NCI-H146 (cell line): Measurements from ENCODE around the gene HBA2.
"Not testable (repeated sequence)": the region's sequence is repeated elsewhere in the genome, so short reads cannot be mapped to it uniquely, and the experiment has no call there.

ENCODE experiments used
- DNase-seq: peaks from one replicate; lab custom pipeline; 2025; lab: John Stamatoyannopoulos, UW

The HBA2 gene

DNA sequence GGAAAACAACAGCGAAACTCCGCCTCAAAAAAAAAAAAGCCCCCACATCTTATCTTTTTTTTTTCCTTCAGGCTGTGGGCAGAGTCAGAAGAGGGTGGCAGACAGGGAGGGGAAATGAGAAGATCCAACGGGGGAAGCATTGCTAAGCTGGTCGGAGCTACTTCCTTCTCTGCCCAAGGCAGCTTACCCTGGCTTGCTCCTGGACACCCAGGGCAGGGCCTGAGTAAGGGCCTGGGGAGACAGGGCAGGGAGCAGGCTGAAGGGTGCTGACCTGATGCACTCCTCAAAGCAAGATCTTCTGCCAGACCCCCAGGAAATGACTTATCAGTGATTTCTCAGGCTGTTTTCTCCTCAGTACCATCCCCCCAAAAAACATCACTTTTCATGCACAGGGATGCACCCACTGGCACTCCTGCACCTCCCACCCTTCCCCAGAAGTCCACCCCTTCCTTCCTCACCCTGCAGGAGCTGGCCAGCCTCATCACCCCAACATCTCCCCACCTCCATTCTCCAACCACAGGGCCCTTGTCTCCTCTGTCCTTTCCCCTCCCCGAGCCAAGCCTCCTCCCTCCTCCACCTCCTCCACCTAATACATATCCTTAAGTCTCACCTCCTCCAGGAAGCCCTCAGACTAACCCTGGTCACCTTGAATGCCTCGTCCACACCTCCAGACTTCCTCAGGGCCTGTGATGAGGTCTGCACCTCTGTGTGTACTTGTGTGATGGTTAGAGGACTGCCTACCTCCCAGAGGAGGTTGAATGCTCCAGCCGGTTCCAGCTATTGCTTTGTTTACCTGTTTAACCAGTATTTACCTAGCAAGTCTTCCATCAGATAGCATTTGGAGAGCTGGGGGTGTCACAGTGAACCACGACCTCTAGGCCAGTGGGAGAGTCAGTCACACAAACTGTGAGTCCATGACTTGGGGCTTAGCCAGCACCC, 2.6 kb downstream of the HBA2 start:
- DNase-seq: no peak

DNA sequence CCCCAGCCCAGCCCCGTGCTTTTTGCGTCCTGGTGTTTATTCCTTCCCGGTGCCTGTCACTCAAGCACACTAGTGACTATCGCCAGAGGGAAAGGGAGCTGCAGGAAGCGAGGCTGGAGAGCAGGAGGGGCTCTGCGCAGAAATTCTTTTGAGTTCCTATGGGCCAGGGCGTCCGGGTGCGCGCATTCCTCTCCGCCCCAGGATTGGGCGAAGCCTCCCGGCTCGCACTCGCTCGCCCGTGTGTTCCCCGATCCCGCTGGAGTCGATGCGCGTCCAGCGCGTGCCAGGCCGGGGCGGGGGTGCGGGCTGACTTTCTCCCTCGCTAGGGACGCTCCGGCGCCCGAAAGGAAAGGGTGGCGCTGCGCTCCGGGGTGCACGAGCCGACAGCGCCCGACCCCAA, 3.3 kb downstream of the HBA2 start:
- not testable (repeated sequence) for DNase-seq

DNA sequence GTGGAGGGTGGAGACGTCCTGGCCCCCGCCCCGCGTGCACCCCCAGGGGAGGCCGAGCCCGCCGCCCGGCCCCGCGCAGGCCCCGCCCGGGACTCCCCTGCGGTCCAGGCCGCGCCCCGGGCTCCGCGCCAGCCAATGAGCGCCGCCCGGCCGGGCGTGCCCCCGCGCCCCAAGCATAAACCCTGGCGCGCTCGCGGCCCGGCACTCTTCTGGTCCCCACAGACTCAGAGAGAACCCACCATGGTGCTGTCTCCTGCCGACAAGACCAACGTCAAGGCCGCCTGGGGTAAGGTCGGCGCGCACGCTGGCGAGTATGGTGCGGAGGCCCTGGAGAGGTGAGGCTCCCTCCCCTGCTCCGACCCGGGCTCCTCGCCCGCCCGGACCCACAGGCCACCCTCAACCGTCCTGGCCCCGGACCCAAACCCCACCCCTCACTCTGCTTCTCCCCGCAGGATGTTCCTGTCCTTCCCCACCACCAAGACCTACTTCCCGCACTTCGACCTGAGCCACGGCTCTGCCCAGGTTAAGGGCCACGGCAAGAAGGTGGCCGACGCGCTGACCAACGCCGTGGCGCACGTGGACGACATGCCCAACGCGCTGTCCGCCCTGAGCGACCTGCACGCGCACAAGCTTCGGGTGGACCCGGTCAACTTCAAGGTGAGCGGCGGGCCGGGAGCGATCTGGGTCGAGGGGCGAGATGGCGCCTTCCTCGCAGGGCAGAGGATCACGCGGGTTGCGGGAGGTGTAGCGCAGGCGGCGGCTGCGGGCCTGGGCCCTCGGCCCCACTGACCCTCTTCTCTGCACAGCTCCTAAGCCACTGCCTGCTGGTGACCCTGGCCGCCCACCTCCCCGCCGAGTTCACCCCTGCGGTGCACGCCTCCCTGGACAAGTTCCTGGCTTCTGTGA, 4.1 kb downstream of the HBA2 start, which contains the start of gene HBA1:
TSS of gene HBA1 (plus strand) at position 204 of the 906 bp plus-strand sequence. CDS start at position 241, 37 bp downstream.
- not testable (repeated sequence) for DNase-seq

DNA sequence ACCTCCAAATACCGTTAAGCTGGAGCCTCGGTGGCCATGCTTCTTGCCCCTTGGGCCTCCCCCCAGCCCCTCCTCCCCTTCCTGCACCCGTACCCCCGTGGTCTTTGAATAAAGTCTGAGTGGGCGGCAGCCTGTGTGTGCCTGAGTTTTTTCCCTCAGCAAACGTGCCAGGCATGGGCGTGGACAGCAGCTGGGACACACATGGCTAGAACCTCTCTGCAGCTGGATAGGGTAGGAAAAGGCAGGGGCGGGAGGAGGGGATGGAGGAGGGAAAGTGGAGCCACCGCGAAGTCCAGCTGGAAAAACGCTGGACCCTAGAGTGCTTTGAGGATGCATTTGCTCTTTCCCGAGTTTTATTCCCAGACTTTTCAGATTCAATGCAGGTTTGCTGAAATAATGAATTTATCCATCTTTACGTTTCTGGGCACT, 4.7 kb downstream of the HBA2 start:
- no peak for DNase-seq

DNA sequence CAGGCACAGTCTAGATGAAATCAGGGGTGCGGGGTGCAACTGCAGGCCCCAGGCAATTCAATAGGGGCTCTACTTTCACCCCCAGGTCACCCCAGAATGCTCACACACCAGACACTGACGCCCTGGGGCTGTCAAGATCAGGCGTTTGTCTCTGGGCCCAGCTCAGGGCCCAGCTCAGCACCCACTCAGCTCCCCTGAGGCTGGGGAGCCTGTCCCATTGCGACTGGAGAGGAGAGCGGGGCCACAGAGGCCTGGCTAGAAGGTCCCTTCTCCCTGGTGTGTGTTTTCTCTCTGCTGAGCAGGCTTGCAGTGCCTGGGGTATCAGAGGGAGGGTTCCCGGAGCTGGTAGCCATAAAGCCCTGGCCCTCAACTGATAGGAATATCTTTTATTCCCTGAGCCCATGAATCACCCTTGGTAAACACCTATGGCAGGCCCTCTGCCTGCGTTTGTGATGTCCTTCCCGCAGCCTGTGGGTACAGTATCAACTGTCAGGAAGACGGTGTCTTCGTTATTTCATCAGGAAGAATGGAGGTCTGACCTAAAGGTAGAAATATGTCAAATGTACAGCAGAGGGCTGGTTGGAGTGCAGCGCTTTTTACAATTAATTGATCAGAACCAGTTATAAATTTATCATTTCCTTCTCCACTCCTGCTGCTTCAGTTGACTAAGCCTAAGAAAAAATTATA, 5.4 kb downstream of the HBA2 start:
- no peak for DNase-seq

DNA sequence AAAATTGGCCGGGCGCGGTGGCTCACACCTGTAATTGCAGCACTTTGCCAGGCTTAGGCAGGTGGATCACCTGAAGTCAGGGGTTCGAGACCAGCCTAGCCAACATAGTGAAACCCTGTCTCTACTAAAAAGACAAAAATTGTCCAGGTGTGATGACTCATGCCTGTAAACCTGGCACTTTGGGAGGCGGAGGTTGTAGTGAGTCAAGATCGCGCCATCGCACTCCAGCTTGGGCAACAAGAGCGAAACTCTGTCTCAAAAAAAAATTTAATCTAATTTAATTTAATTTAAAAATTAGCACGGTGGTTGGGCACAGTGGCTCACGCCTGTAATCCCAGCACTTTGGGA, 6.0 kb downstream of the HBA2 start:
- DNase-seq: no peak

DNA sequence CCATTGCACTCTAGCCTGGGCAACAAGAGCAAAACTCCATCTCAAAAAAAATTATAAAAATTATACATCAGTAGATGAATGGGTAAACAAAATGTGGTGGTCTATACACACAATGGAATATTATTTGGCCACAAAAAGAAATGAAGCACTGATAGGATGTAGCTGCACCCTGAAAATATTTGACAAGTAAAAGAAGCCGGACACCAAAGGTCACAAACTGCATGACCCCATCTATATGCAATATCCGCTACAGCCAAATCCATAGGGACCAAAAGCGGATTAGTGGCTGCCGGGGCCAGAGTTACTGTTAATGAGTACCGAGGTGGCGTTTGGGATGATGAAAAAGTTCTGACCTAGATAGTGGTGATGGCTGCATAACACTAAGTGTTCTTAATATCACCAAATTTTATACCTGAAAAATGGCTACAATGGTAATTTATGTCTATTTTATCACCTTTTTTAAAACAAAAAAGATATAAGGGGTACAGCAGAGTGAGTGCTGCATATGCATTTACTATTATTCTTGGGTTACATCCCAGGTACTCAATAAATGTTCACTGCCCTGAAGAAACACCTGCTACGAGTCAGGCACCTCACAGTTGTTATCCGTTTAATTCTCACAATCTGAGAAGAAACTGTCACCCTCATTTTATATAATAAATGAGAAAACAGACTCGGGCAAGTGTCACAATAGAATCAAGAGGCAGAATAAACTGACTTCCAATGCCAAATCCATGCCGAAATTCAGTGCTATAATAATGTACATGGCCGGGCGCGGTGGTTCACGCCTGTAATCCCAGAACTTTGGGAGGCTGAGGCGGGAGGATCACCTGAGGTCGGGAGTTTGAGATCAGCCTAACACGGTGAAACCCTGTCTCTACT, 6.8 kb downstream of the HBA2 start:
- DNase-seq: no peak

DNA sequence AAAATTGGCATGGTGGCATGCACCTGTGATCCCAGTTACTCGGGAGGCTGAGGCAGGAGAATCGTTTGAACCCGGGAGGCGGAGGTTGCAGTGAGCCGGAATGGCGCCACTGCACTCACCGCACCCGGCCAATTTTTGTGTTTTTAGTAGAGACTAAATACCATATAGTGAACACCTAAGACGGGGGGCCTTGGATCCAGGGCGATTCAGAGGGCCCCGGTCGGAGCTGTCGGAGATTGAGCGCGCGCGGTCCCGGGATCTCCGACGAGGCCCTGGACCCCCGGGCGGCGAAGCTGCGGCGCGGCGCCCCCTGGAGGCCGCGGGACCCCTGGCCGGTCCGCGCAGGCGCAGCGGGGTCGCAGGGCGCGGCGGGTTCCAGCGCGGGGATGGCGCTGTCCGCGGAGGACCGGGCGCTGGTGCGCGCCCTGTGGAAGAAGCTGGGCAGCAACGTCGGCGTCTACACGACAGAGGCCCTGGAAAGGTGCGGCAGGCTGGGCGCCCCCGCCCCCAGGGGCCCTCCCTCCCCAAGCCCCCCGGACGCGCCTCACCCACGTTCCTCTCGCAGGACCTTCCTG, 7.5 kb downstream of the HBA2 start, which contains the start of gene HBQ1:
TSS of gene HBQ1 (plus strand) at position 359 of the 575 bp plus-strand sequence. CDS start at position 387, 28 bp downstream.
- peak; percentile 58 for DNase-seq

DNA sequence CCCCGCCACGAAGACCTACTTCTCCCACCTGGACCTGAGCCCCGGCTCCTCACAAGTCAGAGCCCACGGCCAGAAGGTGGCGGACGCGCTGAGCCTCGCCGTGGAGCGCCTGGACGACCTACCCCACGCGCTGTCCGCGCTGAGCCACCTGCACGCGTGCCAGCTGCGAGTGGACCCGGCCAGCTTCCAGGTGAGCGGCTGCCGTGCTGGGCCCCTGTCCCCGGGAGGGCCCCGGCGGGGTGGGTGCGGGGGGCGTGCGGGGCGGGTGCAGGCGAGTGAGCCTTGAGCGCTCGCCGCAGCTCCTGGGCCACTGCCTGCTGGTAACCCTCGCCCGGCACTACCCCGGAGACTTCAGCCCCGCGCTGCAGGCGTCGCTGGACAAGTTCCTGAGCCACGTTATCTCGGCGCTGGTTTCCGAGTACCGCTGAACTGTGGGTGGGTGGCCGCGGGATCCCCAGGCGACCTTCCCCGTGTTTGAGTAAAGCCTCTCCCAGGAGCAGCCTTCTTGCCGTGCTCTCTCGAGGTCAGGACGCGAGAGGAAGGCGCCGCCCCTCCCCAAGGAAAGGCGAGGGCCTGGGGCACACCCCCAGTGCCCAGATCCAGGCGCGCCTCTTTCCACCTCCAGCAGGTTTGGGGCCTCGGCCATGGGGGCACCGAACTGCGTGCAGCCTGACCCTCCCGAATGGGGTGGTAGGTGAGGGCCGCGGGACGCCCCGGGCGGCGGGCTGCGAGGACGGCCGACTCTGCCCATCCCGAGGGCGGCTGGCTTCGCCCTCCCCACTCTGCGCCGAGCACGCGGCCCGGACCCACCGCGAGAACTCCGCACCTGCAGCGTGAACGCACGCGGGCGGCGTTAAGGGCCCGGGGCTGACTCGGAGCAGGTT, 8.2 kb downstream of the HBA2 start:
- peak; percentile 84 for DNase-seq

DNA sequence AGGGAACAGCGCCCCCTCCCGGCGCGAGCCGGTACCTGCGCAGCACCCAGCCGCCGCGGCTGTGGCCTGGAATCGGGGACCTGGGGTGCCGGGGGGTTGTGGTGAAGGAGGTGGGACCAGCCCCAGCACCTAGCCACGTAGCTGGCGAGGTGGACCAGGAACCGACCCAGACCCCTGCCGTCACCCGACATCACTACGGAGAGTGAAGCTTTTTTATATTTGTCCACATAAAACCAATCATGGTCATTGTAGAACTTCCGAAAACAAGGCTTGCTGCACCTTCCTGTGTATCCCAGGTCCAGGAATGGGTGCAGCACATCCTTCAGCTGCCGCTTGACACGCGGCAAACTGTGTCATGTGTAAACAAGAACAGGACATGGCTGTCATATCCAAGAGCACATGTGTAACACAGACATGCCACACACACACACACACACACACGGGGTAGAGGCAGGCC, 8.9 kb downstream of the HBA2 start:
- no peak for DNase-seq

DNA sequence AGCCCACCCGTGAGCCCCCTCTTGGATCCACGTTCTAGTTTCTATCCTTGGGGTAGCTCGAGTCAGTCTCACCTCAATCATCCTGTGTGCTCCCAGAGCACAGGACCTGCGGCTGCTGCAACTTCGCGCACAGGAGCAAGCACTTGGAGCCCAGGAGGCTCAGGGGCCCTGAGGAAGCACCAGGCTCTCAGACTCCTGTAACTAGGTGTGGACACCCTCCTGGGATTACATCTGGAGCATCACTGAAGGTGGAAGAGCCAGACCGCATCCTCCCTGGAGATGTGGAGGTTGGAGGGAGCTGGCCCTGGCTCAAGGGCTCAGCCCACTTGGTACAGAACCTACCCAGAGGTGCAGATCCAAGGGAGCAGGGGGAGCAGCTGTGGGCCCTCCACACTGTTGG, 10.3 kb downstream of the HBA2 start:
- no peak for DNase-seq

DNA sequence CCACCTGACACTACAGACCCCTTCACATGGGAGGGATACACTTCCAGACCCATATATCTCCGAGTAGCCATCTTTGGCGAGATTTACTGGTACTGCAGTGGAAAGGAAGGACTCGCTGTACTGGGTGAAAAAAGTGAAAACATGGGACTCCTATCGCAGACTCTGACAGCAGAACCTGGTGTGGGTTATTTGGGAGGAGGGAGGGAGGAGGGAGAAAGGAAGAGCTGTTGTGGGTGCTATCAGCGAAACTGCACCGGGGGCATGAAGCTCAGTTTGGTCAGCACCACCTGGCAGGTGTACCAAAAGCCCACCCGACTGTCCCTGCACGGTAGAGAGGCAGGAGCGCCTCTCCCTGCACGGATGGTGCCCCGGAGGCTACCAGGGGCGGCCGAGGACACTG, 12.5 kb downstream of the HBA2 start:
- no peak for DNase-seq

DNA sequence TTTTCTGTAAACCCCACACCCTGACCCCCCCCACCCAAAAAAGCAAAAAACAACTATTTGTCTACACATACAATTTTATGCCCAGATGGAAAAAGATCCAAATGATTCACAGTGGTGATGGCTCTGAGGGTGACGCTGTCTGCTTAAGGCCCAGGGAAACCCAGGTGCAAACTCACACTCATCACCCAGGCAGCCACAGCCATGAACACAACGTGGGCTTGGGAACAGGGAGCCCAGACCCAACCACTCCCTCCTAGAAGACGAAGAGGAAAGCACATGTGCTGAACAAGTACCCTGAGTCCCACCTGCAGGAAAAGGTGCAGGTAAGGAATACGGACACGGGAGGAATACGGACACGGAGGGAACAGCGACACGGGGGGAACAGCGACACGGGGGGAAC, 13.0 kb downstream of the HBA2 start:
- DNase-seq: no peak

DNA sequence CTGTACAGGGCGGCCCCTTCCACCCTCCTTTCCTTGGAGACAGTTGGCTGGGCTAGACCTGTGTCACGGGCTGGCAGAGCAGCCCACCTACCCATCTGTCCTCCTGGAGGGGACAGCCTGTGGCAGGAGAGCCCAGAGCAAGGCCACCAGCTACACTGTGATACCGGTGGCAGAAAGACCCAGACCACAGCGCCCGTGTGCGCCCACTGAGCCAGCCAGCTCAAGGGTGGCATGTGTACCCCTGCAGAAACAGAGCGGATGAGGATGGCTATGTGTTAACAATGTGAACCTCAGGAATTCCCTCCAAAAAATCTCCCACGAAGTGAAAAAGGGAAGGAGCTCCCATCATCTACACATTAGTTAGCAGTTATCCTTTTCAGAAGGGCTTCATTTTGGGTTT, 14.7 kb downstream of the HBA2 start:
- DNase-seq: no peak

DNA sequence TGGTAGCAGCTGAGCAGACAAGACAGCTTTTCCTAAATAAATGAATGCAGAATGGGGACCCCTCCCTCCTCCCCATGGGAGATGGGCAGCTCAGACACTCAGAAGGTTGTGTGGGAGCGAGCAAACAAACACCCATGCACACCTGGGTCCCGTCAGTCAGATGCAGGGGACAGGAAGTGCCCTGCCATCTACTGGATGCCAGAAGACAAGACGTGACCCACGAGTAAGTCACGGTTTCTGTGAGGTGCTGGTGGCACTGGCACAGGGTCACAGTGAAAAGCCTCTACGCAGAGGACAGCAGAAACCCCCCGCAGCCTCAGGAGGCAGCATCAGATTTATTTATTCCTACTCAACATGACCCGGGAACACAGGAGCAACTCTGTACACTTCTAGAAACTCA, 16.0 kb downstream of the HBA2 start:
- peak; percentile 22 for DNase-seq

DNA sequence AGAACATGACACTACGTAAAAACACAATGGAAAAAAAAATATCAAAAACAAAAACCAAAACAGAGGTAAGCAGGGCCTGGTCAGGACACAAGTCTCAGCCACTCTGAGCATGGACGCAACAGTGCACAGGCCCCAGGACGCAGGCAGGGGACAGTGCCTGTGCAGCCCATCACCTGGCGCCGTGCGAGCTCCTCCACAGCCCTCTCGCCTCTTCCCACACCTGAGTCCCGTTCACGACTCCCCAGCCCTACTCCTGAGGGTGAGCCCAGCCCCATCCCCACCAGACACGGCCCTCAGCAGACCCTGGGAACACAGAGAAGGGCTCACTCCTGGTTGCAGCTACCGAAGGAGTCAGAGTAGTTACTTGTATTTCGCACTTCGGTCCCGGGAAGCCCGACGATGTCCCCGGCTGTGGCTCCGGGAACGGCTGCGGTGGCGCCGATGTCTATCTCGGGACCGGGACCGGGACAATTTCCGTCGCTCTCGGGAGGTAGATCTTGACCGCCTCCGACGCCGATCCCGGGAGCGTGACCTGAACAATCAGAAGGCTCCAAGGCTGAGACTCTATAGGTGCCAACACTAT, 17.0 kb downstream of the HBA2 start:
- DNase-seq: no peak

DNA sequence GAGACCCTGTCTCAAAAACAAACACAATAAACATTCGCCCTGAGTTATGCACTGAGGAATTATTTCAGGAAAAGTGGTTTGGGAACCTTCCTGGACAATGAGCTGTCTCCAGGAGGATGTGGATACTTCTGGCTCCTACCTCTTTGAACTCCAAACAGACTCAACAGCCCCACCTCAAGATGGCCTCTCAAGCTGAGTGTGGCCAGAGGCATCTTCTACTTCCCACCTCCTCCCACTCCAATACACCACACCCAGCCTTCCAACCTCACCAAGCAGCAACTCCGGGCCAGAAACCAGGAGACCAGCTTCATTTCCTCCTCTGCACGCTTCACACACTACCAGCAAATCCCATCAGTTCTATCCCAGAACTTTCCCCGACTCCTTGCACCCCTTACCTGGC, 19.2 kb downstream of the HBA2 start:
- DNase-seq: no peak

DNA sequence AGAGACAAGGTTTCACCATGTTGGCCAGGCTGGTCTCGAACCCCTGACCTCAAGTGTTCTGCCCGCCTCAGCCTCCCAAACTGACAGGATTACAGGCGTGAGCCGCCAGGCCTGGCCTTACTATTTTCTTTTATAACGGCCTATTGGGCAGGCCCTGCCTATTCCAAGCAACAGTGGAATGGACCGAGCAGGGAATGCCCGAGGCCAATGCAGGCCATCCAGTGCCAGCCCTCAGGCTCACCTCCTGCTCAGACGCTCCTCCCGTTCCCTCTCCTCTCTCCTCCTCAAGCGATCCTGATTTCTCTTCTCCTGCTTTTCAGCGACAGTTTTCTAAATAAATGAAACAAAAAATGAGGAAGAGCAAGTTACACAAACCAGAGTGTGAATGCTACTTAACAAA, 20.0 kb downstream of the HBA2 start:
- DNase-seq: no peak

DNA sequence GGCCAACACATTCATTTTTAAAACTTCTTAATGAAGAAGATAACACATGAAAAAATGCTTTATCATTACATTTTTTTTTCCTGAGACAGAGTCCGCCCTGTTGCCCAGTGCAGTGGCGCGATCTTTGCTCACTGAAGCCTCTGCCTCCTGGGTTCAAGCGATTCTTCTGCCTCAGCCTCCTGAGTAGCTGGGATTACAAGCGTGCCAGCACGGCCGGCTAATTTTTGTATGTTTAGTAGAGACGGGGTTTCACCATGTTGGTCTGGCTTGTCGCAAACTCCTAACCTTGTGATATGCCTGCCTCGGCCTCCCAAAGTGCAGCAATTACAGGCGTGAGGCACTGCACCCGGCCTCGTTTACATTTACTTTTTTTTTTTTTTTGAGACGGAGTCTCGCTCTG, 20.8 kb downstream of the HBA2 start:
- no peak for DNase-seq
